HG02970 (cell line): ENCODE data around the gene NSMF.

Source experiments
- ATAC-seq: cut with Tn5 transposase; IDR thresholded peaks from one replicate; pipeline ENCODE4 v1.9.1; 2021; ENCODE audit warnings: mild to moderate bottlenecking, moderate library complexity, moderate number of reproducible peaks; ENCODE audit not compliant: unreplicated experiment, low FRiP score

Gene NSMF

GRCh38 chr9:137449081-137449844 lies 9.9 kb downstream of the NSMF start:
- ATAC-seq, result no peak

GRCh38 chr9:137448602-137448962 lies 10.6 kb downstream of the NSMF start:
- no peak for ATAC-seq

- no peak for ATAC-seq
Observed at GRCh38 chr9:137447722-137448601, 11.2 kb downstream of the NSMF start.

GRCh38 chr9:137446851-137447471 lies 12.2 kb downstream of the NSMF start:
- no peak for ATAC-seq

- no peak for ATAC-seq
Observed at GRCh38 chr9:137445930-137446431, 13.2 kb downstream of the NSMF start.

- no peak for ATAC-seq
Observed at GRCh38 chr9:137445275-137445807, 13.8 kb downstream of the NSMF start.

GRCh38 chr9:137444106-137444790 lies 14.9 kb downstream of the NSMF start:
- ATAC-seq, result no peak

GRCh38 chr9:137441935-137442321 lies 17.2 kb downstream of the NSMF start:
- no peak for ATAC-seq

- ATAC-seq, result no peak
Observed at GRCh38 chr9:137441289-137441934, 17.7 kb downstream of the NSMF start, which contains the start of gene ENTPD8. Gene ENTPD8, minus strand, starts transcription at chr9:137441357. Its CDS starts 3,072 bp downstream, at chr9:137438285.

GRCh38 chr9:137439158-137439714 lies 19.9 kb downstream of the NSMF start:
- ATAC-seq, result no peak

GRCh38 chr9:137438591-137439157 lies 20.5 kb downstream of the NSMF start:
- ATAC-seq, result no peak

GRCh38 chr9:137437691-137438590 lies 21.2 kb downstream of the NSMF start:
- ATAC-seq, result no peak

- no peak for ATAC-seq
Observed at GRCh38 chr9:137436761-137437600, 22.2 kb downstream of the NSMF start.

GRCh38 chr9:137435980-137436760 lies 23.0 kb downstream of the NSMF start:
- no peak for ATAC-seq

- no peak for ATAC-seq
Observed at GRCh38 chr9:137435381-137435891, 23.7 kb downstream of the NSMF start.
